ENCODE data around the gene OTOP3.
"Not testable (repeated sequence)": the region's sequence is repeated elsewhere in the genome, so short reads cannot be mapped to it uniquely, and the experiment has no call there.

Gene OTOP3

DNA sequence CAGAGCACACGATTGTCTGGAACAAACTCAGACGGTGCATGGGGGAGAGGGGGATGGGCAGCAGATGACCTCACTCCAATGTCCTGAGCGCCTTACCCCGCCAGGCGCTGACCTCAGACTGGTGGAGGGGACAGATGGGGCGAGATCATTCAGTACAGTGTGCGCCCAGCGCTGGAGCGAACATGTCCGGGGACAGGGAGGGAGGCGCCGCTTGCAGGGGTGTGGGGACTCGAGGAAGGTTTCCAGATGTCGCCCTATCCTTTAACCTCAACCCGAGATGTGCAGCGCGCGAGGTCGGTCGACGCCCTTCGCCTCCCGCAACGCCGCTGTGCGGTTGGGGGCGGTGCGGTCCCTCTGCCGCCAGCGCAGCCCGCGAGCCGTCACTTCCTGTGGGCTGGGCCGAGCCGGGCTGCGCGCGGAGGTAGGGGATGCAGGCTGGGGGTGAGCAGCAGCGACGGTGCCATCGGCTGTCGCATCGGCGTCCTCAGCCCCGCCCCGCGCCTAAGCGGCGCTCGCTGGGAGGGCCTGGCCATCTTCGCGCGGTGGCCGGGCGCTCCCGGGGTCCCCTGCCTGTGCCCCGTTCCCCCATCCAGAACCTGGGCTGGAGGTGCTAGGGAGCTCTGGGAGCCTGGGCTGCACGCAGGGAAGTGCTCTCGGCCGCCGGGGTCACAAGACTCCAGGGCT, 46.4 kb downstream of the OTOP3 start:
- peaks cover 19% of the 10 kb centered on the region for H3K4me1 ChIP-seq (ENCODE audit: low read length)
- H3K9ac ChIP-seq (ENCODE audit: low read length): peak overlapping the region; percentile 83
- peak overlapping the region; percentile 97 for H3K4me2 ChIP-seq (ENCODE audit: low read length)
- H3K27ac ChIP-seq (ENCODE audit: low read length): no peak overlapping the region
- H3K79me2 ChIP-seq (ENCODE audit: low read length): no peaks in the 10 kb centered on the region
- no peaks in the 10 kb centered on the region for H4K20me1 ChIP-seq (ENCODE audit: insufficient read depth, low read length)
- TF ChIP-seq, protein P1, sequence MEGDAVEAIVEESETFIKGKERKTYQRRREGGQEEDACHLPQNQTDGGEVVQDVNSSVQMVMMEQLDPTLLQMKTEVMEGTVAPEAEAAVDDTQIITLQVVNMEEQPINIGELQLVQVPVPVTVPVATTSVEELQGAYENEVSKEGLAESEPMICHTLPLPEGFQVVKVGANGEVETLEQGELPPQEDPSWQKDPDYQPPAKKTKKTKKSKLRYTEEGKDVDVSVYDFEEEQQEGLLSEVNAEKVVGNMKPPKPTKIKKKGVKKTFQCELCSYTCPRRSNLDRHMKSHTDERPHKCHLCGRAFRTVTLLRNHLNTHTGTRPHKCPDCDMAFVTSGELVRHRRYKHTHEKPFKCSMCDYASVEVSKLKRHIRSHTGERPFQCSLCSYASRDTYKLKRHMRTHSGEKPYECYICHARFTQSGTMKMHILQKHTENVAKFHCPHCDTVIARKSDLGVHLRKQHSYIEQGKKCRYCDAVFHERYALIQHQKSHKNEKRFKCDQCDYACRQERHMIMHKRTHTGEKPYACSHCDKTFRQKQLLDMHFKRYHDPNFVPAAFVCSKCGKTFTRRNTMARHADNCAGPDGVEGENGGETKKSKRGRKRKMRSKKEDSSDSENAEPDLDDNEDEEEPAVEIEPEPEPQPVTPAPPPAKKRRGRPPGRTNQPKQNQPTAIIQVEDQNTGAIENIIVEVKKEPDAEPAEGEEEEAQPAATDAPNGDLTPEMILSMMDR (IDR thresholded peaks at IDR 0.05; ENCODE audit: low read depth, low read length): 0 out of 2 replicates have a peak, but pooled peaks have one; percentile 10
- no peak for TF ChIP-seq EZH2phosphoT487 (IDR thresholded peaks at IDR 0.05; ENCODE audit: low read depth)
- H3K9me3 ChIP-seq (ENCODE audit: insufficient read depth, low read length): no peaks in the 10 kb centered on the region
- H3K27me3 ChIP-seq (ENCODE audit: low read depth, low read length): peaks cover 18% of the 10 kb centered on the region
- peak overlapping the region; percentile 97 for H2AFZ ChIP-seq (ENCODE audit: low read depth, low read length)
- peak overlapping the region; percentile 94 for H3K4me3 ChIP-seq (ENCODE audit: low read length)
- H3K36me3 ChIP-seq (replicated peaks; ENCODE audit: low read depth, low read length): no peaks in the 10 kb centered on the region

GRCh38 chr17:74982663-74983313, 47.1 kb downstream of the OTOP3 start:
- H3K27ac ChIP-seq (ENCODE audit: low read length): not testable (repeated sequence)
- peak overlapping the region; percentile 83 for H3K9ac ChIP-seq (ENCODE audit: low read length)

DNA sequence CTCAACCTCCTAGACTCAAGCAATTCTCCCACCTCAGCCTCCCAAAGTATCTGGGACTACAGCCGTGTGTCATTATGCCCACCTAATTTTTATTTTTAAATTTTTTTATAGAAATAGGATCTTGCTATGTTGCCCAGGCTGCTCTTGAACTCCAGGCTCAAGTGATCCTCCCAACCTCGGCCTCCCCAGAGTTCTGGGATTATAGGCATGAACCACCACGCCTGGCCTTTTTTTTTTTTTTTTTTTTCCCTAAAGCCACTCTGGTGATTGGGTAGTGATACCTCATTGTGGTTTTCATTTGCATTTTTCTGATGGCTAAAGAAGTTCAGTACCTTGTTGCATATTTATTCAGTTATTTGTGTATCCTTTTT, 50.5 kb downstream of the OTOP3 start:
- no peak for TF ChIP-seq EZH2phosphoT487 (IDR thresholded peaks at IDR 0.05; ENCODE audit: low read depth)
- TF ChIP-seq, protein P1 (IDR thresholded peaks at IDR 0.05; ENCODE audit: low read depth, low read length): no peak
- H3K4me2 ChIP-seq (ENCODE audit: low read length): peak overlapping the region; percentile 79; the same call in 1 of the 2 replicates

More at GRCh38 chr17:74982663-74983313, 47.1 kb downstream of the OTOP3 start:
- H3K36me3 ChIP-seq (replicated peaks; ENCODE audit: low read depth, low read length); H3K9me3 ChIP-seq (ENCODE audit: insufficient read depth, low read length); H4K20me1 ChIP-seq (ENCODE audit: insufficient read depth, low read length); H3K79me2 ChIP-seq (ENCODE audit: low read length): not testable (repeated sequence)
- peaks cover 18% of the 10 kb centered on the region for H3K27me3 ChIP-seq (ENCODE audit: low read depth, low read length)
- peak overlapping the region; percentile 94 for H3K4me3 ChIP-seq (ENCODE audit: low read length)
- peaks cover 20% of the 10 kb centered on the region for H3K4me1 ChIP-seq (ENCODE audit: low read length)
- peak overlapping the region; percentile 97 for H2AFZ ChIP-seq (ENCODE audit: low read depth, low read length)
- H3K4me2 ChIP-seq (ENCODE audit: low read length): peak overlapping the region; percentile 97

GRCh38 chr17:74987418-74987908, 51.8 kb downstream of the OTOP3 start, which contains the start of gene CDR2L:
Gene CDR2L (plus strand): TSS chr17:74987632. CDS start chr17:74988044, 412 bp downstream.
- Histone ChIP-seq H4K20me1 (ENCODE audit: insufficient read depth, low read length) (no peaks in the 10 kb centered on the region), H3K27ac (ENCODE audit: low read length) (no peak within 1 kb of the TSS), H3K4me2 (ENCODE audit: low read length) (peak within 1 kb of the TSS; percentile 79), H3K4me1 (ENCODE audit: low read length) (peaks cover 12% of the 10 kb centered on the region), H3K9ac (ENCODE audit: low read length) (peak within 1 kb of the TSS; percentile 62), H3K9me3 (ENCODE audit: insufficient read depth, low read length) (no peaks in the 10 kb centered on the region), H3K27me3 (ENCODE audit: low read depth, low read length) (peaks cover 27% of the 10 kb centered on the region), H3K79me2 (ENCODE audit: low read length) (no peaks in the 10 kb centered on the region), H2AFZ (ENCODE audit: low read depth, low read length) (peak within 1 kb of the TSS; percentile 41), H3K4me3 (ENCODE audit: low read length) (peak within 1 kb of the TSS; percentile 95), H3K36me3 (replicated peaks; ENCODE audit: low read depth, low read length) (no peaks in the 10 kb centered on the region)
- no peak for TF ChIP-seq EZH2phosphoT487 (IDR thresholded peaks at IDR 0.05; ENCODE audit: low read depth)
- TF ChIP-seq, protein P1 (IDR thresholded peaks at IDR 0.05; ENCODE audit: low read depth, low read length): no peak

More for the DNA sequence above, 50.5 kb downstream of the OTOP3 start:
- no peaks in the 10 kb centered on the region for H4K20me1 ChIP-seq (ENCODE audit: insufficient read depth, low read length)
- H3K9me3 ChIP-seq (ENCODE audit: insufficient read depth, low read length): no peaks in the 10 kb centered on the region
- H3K79me2 ChIP-seq (ENCODE audit: low read length): no peaks in the 10 kb centered on the region
- H3K36me3 ChIP-seq (replicated peaks; ENCODE audit: low read depth, low read length): no peaks in the 10 kb centered on the region
- H3K4me3 ChIP-seq (ENCODE audit: low read length): no peak overlapping the region
- peaks cover 18% of the 10 kb centered on the region for H3K4me1 ChIP-seq (ENCODE audit: low read length)
- H3K9ac ChIP-seq (ENCODE audit: low read length): no peak overlapping the region
- peaks cover 27% of the 10 kb centered on the region for H3K27me3 ChIP-seq (ENCODE audit: low read depth, low read length)
- no peak overlapping the region for H3K27ac ChIP-seq (ENCODE audit: low read length)
- H2AFZ ChIP-seq (ENCODE audit: low read depth, low read length): no peak overlapping the region

All from OCI-LY3 (cell line).